Common myeloid progenitor, CD34-positive (primary cell): ENCODE measurements around the gene HCRT.

ENCODE experiments used
- CTCF ChIA-PET: fragments of 350-600 bp; sonication (Branson Sonifier 250); formaldehyde crosslinking; loops from one replicate; lab custom pipeline; 2021; ENCODE audit warnings: antibody characterized with exemption; lab: Charles Lee
- POLR2A ChIA-PET: fragments of 350-600 bp; sonication (Branson Sonifier 250); formaldehyde crosslinking; loops from one replicate; lab custom pipeline; 2021; ENCODE audit warnings: antibody characterized with exemption; lab: Charles Lee
- DNase-seq, 3 donors: peaks; one replicate each; pipeline versions ENCODE4 v3.0.0 to v3.0.0-alpha.2; 2013
- H3K27ac ChIP-seq, 2 experiments: 1 replicate in 1 of 2; 2 replicates in 1 of 2; pipeline ENCODE4 v1.7.0; 2013; ENCODE audit warnings: inconsistent platforms in 2 of 2, low read length in 2 of 2, mild to moderate bottlenecking in 2 of 2, low read depth in 1 of 2, moderate library complexity in 1 of 2; ENCODE audit not compliant: severe bottlenecking in 2 of 2, insufficient read depth in 1 of 2, poor library complexity in 1 of 2
- H3K27me3 ChIP-seq, 5 experiments: replicated peaks in 2 of 5; 1 replicate in 3 of 5; 2 replicates in 2 of 5; pipeline versions ENCODE4 v1.6.1 to v1.7.0; 2013; ENCODE audit warnings: low read length in 4 of 5, mild to moderate bottlenecking in 2 of 5, moderate library complexity in 2 of 5, inconsistent platforms in 1 of 5; ENCODE audit not compliant: insufficient read depth in 5 of 5, control insufficient read depth in 4 of 5
- H3K36me3 ChIP-seq, 4 experiments: 1 replicate in 2 of 4; 2 replicates in 2 of 4; pipeline versions ENCODE4 v1.6.1 to v1.7.0; 2013; ENCODE audit warnings: low read length in 3 of 4, control low read depth in 1 of 4, mild to moderate bottlenecking in 1 of 4; ENCODE audit not compliant: control insufficient read depth in 4 of 4, insufficient read depth in 4 of 4
- H3K4me1 ChIP-seq, 4 experiments: 1 replicate in 3 of 4; 2 replicates in 1 of 4; pipeline versions ENCODE4 v1.6.1 to v1.7.1; 2013; ENCODE audit warnings: low read length in 3 of 4, mild to moderate bottlenecking in 3 of 4, control low read depth in 1 of 4, inconsistent platforms in 1 of 4, moderate library complexity in 1 of 4; ENCODE audit not compliant: control insufficient read depth in 4 of 4, insufficient read depth in 4 of 4; ENCODE audit errors: control extremely low read depth in 1 of 4
- H3K4me3 ChIP-seq, 7 experiments: 1 replicate in 4 of 7; 2 replicates in 3 of 7; pipeline versions ENCODE4 v1.5.1 to v1.7.0; 2013; ENCODE audit warnings: mild to moderate bottlenecking in 7 of 7, low read length in 6 of 7, moderate library complexity in 6 of 7, inconsistent platforms in 2 of 7, low read depth in 2 of 7, control low read depth in 1 of 7; ENCODE audit not compliant: insufficient read depth in 4 of 7, control insufficient read depth in 1 of 7; ENCODE audit errors: extremely low read depth in 1 of 7
- H3K9me3 ChIP-seq, 5 experiments: 1 replicate in 4 of 5; 2 replicates in 1 of 5; pipeline versions ENCODE4 v1.6.1 to v1.7.1; 2013; ENCODE audit warnings: low read length in 4 of 5, mild to moderate bottlenecking in 2 of 5, inconsistent platforms in 1 of 5, low read depth in 1 of 5, moderate library complexity in 1 of 5; ENCODE audit not compliant: control insufficient read depth in 4 of 5, insufficient read depth in 2 of 5; ENCODE audit errors: control extremely low read depth in 1 of 5
- WGBS: methylation state at CpG from one replicate; pipeline ENCODE4 v1.1.5; 2013; ENCODE audit not compliant: insufficient coverage; 5-methylcytosine and 5-hydroxymethylcytosine counted together

Gene HCRT

DNA sequence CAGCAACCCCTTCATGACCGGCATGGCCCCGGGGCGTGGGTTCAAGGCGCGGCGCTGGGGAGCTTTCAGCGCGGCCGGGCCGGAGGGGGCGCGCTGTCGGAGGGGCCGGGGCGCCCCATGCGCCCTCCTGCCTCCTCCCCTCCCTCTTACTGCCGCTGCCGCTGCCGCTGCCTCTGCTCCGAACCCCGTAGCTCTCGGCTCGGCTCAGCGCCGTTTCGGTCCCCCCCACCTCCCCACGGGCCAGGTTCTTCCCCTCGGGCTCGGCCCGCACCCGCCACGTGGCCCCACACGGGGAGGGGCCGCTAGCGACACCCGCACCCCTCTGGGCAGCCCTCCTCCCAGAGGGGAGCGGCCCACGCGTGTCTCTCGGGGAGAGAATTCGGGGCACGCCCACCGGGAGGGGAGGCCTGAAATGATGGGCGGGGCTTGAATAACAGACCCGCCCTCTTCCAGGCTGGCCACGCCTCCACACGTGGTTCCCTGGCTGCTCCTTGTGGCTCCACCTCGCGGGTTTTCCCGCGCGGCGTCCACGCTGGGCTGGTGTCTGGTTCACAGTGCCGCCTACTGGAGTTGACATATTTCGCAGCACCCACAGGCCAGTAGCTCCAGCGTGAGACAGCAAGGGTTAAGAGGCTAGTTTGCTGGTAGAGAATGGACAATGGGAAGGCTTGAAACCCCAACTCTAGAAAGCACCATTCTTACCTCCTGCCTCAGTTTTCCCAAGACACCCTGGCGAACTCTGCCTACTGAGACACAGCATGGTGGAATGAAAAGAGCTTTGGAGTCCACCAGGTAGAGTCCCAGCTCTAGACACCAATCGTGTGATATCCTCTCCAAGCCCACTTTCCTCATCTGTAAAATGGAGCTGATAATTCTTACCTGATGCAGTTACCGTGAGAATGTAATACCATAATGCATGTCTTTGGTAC is 4.1 kb downstream of the HCRT start, which contains the start of gene KCNH4:
Gene KCNH4 (minus strand): TSS at position 221 of the 929 bp plus-strand sequence. CDS start 197 bp downstream, at position 24.
- H3K4me1 ChIP-seq, result peaks cover 3 to 42% (median 34%) of the 10 kb centered on the region in 4 experiments
- CTCF ChIA-PET, result interaction anchor here (0.5 to 3.6 kb wide), 17 partner anchors 9 to 330 kb away, joined by 3 to 19 read pairs (median 4); partner anchors contain the start of gene GHDC
- H3K27me3 ChIP-seq, result peaks cover 0 to 36% (median 16%) of the 10 kb centered on the region in 5 experiments
- POLR2A ChIA-PET, result interaction anchor here (0.8 kb wide), 1 partner anchor 61 kb away, joined by 3 read pairs; no protein-coding TSS in a partner anchor
- H3K27ac ChIP-seq, result no peak within 1 kb of the TSS
- no peaks in the 10 kb centered on the region for H3K9me3 ChIP-seq
- peak; percentile 90 to 94 (median 92) for DNase-seq
- H3K36me3 ChIP-seq, result no peaks in the 10 kb centered on the region
- WGBS, result 4% methylated on average over 21 of the region's 60 CpGs
- peak within 1 kb of the TSS; percentile 10 to 71 (median 59) for H3K4me3 ChIP-seq

DNA sequence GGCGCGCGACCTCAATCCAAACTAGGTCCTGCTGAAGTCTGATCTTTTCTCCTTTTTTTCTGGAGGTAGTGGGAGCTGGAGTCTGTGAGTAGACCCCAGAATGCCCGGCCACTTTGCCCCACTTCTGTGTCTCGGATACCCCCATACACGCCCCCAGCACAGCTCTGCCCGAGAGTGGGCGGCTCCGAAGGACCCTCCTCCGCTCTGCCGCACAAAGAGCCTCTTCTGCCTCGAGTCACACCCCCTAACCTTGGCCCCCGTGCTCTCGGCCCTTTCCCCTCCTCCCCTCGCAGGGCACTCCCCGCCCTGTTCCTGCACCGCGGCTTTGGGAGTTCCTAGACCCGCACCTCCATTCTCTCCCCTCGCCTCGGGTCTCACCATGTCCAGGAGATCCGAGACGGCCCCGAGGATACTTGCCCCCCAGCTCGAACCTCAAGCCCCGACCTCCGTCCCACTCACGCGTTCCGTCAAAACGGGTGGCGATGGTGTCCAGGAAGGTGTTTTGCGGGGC is 4.8 kb downstream of the HCRT start:
- WGBS, result 5% methylated on average over 19 of the region's 33 CpGs
- ChIA-PET POLR2A (interaction anchor here (0.7 kb wide), 1 partner anchor 13 kb away, joined by 4 read pairs; no protein-coding TSS in a partner anchor), CTCF (interaction anchor here (0.6 to 3.6 kb wide), 7 partner anchors 8 to 166 kb away, joined by 3 to 19 read pairs (median 5); no protein-coding TSS in a partner anchor)
- H3K27ac ChIP-seq, result no peak overlapping the region
- peaks cover 3 to 42% (median 34%) of the 10 kb centered on the region in 4 experiments for H3K4me1 ChIP-seq
- H3K9me3 ChIP-seq, result no peaks in the 10 kb centered on the region
- peaks cover 0 to 36% (median 16%) of the 10 kb centered on the region in 5 experiments for H3K27me3 ChIP-seq
- peak overlapping the region; percentile 10 to 71 (median 59) for H3K4me3 ChIP-seq
- no peak for DNase-seq
- H3K36me3 ChIP-seq, result no peaks in the 10 kb centered on the region

DNA sequence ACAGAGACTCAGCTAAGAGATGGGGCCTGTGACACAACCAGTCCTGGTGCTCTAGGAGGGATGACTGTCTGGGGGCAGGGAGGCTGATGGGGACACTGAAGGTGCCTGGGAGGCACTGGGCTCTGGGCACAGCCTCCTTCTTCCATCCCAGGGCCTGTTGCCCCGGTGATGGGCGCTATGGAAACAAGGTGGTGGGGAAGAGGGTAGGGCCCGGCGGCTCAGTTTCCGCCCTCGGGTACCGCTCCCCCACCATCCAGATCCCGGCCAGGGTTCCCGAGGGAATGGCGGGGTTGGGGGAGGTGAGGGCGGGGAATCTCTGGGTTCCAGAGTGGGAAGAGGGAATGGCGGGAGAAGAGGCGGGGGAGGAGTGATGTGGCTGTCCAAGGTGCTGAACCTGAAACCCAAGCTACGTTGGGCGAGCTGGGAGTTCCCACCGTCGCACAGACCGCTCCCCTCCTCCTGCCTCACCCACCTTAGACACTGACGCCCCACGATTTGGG is 5.3 kb downstream of the HCRT start:
- Histone ChIP-seq H3K4me3 (peak overlapping the region in 1 of 7 experiments; percentile 64), H3K4me1 (peaks cover 3 to 40% (median 33%) of the 10 kb centered on the region in 4 experiments), H3K36me3 (no peaks in the 10 kb centered on the region), H3K9me3 (no peaks in the 10 kb centered on the region), H3K27me3 (peaks cover 0 to 36% (median 16%) of the 10 kb centered on the region in 5 experiments), H3K27ac (no peak overlapping the region)
- ChIA-PET CTCF (interaction anchor here (0.6 to 3.6 kb wide), 8 partner anchors 8 to 167 kb away, joined by 3 to 19 read pairs (median 5); no protein-coding TSS in a partner anchor), POLR2A (interaction anchor here (0.6 to 0.7 kb wide), 2 partner anchors 12 to 32 kb away, joined by 3 to 4 read pairs; no protein-coding TSS in a partner anchor)
- peak in 2 of 3 donors; percentile 54 to 57 for DNase-seq
- 17% methylated on average over 16 of the region's 20 CpGs for WGBS

DNA sequence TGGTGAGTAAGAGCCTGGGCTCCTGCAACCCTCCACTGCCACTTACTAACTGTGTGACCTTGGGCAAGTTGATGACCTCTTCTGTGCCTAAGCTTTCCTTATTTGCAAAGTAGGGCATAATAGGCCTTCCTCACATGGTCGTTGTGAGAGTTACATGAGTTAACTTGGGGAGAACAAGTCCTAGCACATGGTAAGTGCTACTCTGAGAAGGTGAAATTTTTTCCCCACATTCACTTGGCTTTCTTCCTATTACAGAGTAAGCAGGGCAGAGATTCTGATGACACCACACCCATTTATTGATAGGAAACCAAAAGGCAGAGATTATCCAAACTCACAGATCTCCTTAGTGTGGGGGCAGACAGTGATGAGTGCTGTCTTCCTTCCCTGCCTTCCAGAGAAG is 5.9 kb downstream of the HCRT start:
- 40% methylated on average over 1 of the region's 1 CpG for WGBS
- peaks cover 0 to 36% (median 16%) of the 10 kb centered on the region in 5 experiments for H3K27me3 ChIP-seq
- H3K4me3 ChIP-seq, result no peak overlapping the region
- H3K36me3 ChIP-seq, result no peaks in the 10 kb centered on the region
- ChIA-PET CTCF (interaction anchor here (0.6 to 3.6 kb wide), 5 partner anchors 9 to 284 kb away, joined by 3 to 16 read pairs (median 5); no protein-coding TSS in a partner anchor), POLR2A (interaction anchor here (0.6 kb wide), 1 partner anchor 32 kb away, joined by 3 read pairs; no protein-coding TSS in a partner anchor)
- peaks cover 3 to 33% (median 28%) of the 10 kb centered on the region in 4 experiments for H3K4me1 ChIP-seq
- no peak overlapping the region for H3K27ac ChIP-seq
- H3K9me3 ChIP-seq, result no peaks in the 10 kb centered on the region
- DNase-seq, result no peak

DNA sequence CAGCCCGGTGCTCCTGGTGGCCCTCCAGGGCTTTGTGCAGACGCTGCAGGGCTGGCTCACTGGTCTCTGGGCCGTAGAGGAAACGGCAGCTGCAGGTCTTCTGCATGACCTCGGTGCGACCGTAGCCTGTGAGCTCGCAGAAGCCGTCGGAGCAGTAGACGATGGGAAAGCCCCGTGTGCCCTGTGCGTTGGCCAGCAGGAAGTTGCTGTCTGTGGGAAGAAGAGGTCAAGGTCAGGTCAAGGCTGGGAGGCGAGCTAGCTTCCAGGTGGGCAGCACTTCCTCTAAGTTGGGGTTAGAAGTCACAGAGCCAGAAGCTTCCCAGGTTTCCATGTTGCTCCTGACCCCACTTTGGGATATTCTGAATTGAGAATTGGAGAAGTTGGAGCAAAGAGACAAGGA is 6.4 kb downstream of the HCRT start:
- no peak overlapping the region for H3K4me3 ChIP-seq

DNA sequence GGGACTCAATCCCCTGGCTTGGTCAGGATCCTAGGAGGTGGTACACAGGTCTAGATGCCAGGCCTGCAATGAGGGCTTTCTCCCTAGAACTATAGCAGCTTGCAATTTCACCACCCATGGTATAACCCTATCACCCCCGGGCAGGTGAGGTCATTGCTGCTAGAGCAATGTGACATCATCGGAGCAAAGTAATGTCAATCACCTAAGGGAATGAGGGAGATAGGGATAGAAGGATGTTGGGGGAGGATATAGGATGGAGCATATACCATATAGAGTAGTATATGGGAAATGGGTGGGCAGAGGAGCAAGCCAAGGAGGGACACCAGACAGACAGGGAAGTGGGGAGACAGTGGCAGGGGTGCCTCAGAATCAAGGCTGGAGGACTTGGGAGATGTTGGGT is 7.6 kb downstream of the HCRT start:
- H3K9me3 ChIP-seq, result no peaks in the 10 kb centered on the region
- 100% methylated on average over 1 of the region's 2 CpGs for WGBS
- H3K4me3 ChIP-seq, result no peak overlapping the region
- ChIA-PET CTCF (no interaction called here), POLR2A (no interaction called here)
- H3K27me3 ChIP-seq, result peaks cover 0 to 35% (median 16%) of the 10 kb centered on the region in 5 experiments
- H3K36me3 ChIP-seq, result no peaks in the 10 kb centered on the region
- no peak overlapping the region for H3K27ac ChIP-seq
- peaks cover 3 to 20% (median 18%) of the 10 kb centered on the region in 4 experiments for H3K4me1 ChIP-seq
- no peak for DNase-seq

More for the DNA sequence above, 6.4 kb downstream of the HCRT start:
- ChIA-PET POLR2A (interaction anchor here (0.8 kb wide), 1 partner anchor 243 kb away, joined by 3 read pairs; no protein-coding TSS in a partner anchor), CTCF (interaction anchor here (0.6 to 3.6 kb wide), 4 partner anchors 10 to 284 kb away, joined by 5 to 16 read pairs (median 6); no protein-coding TSS in a partner anchor)
- WGBS, result 44% methylated on average over 13 of the region's 14 CpGs
- no peak for DNase-seq
- Histone ChIP-seq H3K27ac (no peak overlapping the region), H3K9me3 (no peaks in the 10 kb centered on the region), H3K36me3 (no peaks in the 10 kb centered on the region), H3K27me3 (peaks cover 0 to 36% (median 16%) of the 10 kb centered on the region in 5 experiments), H3K4me1 (peaks cover 3 to 30% (median 25%) of the 10 kb centered on the region in 4 experiments)
